GM18873 (cell line): Measurements from ENCODE around the gene SNX9.
"Not testable (repeated sequence)": the region's sequence is repeated elsewhere in the genome, so short reads cannot be mapped to it uniquely, and the experiment has no call there.

Experiments
- ATAC-seq: cut with Tn5 transposase; IDR thresholded peaks from one replicate; pipeline ENCODE4 v1.9.1; 2021; ENCODE audit warnings: mild to moderate bottlenecking, moderate library complexity, moderate number of reproducible peaks; ENCODE audit not compliant: unreplicated experiment, low FRiP score

The SNX9 gene

DNA sequence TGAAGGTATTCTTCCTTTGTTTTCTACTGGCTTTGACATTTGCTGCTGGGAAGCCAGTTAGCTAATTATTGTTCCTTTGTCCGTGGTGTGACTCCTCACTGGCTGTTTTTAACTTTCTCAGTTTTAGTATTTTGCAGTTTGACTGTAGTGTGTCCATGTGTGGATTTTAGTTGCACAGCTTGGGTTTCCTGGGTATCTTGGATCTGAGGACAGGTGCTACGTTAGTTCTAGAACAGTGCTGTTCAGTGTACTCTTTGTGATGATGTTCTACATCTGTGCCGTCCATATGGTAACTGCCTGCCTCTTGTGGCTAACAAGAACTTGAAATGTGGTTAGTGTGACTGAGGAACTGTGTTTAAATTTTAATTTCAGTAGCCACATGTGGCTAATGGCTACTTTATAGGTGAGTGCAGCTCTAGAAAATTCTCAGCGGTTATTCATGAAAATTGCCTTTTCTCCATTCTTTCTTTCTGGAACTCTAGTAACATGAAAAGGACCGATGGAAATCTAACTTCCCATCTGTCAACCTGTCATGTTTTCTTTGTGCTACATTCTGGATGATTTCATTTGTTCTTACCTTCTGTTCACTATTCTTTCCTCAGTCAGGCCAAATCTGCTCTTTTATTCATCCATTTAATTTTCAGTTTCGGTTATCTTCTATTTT lies 7.4 kb downstream of the SNX9 start:
- peak; percentile 95 for ATAC-seq

DNA sequence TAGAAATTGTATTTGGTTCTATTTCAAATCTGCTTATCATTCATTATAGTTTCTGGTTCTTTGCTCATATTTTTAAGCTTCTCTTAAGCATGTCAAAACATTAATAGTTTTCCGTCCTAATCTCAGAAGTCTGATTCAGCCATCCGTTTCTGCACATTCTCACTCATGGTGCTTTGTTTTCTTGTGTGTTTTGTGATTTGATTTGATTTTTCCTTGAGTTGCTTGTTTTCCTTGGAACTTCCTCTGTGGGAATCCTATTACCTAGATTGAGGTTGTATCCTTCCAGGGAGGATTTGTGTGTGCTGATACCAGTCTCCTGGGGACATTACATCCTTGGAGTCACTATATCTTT lies 7.9 kb downstream of the SNX9 start:
- no peak for ATAC-seq

DNA sequence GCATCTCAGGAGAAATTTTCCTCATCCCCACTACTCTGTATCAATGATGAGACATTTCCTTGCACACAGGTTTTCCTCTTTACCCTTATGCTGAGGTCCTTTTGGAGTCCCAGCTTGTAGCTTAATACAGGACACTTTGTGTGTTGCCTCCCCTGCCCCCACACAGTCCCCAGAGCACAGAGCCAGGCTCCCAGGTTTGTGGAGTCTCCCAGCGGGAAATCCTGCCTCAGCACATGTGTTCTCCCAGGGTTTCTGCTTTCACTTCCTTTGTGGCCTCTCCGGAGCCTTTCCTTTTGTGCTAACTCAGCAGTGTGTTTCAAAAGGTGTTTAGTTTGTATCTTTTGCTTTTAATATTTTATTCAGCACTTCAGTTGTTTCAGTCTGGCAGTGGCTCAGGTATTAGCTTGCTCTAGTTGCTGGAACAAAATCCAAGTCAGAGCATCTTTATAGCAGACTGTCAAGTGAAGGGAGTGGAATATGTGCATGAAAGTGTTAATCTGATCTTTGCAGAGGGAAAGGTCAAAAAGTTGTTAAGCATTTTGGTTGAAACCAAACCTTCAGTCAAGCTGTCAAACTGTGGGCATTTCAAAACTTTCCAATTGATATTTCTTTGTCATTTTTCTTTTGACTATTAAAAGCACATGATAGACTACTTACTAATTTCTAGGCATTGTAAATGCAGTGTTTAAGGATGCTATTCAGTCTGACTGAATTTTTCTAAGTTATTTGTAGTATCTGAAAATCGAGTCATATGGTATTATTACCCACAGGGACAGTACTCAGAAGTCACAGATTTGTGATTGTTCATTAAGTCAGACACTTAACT lies 8.6 kb downstream of the SNX9 start:
- ATAC-seq = no peak

DNA sequence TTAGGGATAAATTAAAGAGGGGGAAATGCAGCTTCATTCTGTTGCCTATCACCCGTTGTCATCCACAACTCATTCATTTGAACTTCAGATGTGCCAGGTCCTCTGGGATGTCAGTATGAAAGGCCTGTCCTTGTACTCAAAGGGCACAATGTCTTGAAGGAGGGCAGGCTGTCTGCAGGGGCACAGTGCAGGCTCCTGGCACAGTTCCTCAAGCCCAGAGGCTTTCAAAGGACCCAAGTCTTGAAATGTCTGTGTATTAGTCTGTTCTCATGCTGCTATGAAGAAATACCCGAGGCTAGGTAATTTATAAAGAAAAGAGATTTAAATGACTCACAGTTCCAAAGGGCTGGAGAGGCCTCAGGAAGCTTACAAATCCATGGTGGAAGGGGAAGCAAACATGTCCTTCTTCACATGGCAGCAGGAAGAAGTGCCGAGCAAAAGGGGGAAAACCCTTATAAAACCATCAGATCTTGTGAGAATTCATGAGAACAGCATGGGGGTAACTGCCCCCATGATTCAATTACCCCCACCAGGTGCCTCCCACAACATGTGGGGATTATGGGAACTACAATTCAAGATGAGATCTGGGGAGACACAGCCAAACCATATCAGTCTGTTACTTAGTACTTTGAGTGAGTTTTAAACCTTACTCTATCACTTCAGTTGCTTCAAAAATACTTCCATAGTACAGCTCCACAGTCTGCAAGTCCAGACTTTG lies 9.4 kb downstream of the SNX9 start:
- no peak for ATAC-seq

DNA sequence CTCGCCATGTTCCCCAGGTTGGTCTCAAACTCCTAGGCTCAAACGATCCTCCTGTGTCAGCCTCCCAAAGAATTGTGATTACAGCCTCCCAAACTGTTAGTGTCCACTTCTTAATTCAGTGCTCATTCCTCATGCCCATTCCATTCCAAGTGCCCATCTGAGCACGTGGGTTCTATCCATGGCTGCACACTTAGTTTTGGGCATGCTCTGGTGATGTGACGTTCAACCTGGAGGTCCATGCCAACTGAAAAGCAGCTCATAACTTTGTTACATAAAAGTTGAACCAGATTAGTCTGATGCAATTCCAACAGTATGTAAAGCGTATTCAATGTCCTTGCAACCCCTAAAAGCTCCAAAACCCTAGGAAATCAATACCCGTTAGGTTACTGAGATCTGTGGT lies 11.5 kb downstream of the SNX9 start:
- ATAC-seq = no peak

DNA sequence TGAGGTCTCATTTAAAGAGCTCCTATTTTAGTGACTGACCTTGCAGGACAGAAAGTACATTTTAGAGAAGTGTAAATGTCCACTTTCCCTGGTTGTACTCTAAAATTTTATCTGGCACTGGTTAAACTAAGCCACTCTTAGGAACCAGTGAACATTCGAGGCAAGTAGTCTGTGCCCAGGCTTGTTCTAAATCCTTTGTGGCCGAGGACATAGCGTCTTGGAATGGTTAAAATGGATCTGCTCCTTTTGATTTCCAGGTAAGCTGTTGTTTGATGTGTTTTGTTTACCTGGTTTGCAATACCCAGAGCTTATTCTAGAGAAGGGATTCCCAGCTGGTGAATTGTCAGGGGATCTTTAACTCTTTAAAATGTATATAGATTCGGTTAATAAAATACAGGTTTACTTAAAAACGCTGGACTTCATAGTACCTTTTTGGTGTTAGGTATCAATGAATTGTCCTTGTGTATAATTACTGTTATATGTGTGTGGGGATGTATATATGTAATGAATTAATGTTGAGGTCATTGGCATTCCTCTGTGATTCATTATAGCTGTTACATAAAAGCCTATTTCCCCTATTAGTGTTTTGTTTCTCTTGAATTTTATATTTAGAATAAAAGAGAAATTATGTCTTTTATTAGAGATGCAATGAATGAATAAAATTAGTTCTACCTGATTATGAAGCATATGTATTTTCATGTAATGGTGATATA lies 15.8 kb downstream of the SNX9 start:
- ATAC-seq = no peak

DNA sequence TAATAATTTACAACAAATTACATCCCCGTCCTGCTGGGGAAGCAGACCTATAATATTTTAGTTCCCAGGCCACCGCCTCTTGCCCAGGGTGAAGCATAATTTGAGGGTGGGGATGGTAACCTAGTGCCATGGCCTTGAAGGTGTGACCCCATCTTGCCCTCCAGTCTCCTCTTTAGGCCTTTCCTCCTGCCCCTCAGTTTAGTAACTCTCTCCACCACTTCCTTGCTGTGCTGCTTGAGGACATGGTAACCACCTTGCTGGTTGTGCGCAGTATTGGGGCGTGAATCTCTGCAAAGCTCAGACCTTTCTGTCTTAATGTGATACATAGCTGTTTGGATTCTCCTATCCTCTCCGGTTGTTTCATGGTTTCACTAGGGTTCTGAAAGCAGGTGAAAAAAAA lies 16.6 kb downstream of the SNX9 start:
- no peak for ATAC-seq

DNA sequence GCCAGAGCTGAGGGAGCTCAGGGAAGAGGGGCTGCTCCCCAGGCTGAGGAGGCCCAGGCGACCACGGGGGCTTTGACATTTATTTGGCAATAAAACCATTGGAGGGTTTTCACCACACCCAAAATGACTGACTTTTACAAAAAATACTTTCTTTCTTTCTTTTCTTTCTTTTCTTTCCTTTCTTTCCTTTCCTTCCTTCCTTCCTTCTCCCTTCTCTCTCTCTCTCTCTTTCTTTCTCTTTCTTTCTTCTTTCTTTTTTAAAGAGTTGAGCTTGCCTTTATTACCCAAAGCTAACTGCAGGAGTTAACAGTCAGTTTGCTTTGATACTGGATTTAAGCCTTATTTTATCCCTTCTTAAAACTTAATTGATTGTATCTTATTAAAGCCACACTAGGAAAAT lies 17.2 kb downstream of the SNX9 start:
- ATAC-seq = no peak

DNA sequence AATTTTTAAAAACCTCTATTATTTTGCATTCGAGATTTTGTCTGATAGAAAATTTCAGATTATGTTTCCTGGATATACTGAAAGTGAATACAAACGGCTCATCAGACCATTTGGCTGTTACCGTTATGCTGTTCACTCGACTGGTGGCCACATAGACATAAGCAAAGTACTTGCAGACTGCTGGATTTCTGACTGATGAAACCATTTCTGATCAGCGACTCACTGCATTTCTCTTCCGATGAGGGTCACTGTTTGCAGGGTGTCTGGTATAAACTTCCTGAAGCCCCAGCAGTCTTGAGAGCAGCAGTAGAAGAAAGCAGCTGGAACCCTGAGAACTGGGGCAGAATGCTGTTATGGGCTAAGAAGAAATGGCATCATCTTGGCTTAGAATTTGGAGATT lies 17.7 kb downstream of the SNX9 start:
- no peak for ATAC-seq

DNA sequence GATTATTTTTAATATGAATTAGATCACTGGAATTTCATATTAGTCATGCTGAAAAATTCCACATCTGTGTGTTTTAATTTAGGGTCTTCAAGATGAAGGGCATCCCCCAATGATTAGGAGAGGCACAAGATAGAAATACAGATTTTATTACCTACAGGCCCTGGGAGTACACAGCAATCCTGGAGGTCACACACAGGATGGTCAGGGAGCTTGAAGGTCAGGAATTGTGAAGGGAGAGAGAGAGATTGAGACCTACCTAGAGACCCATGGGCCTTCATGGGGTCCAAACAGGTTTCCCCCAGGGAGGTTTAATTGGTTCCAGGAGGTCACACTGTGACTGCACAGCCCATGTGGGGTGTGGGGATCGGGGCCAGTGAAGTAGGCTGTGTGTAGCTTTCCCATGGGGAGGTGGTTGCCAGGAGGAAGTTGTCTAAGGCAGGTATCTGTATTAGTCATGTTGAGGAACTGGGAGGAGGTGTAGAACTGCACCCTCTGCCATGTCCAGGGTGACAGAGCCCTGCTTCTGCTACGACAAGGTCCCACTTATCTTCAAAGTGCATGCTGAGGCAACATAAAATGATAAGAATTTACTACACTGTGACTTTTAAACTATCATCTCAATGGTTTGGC lies 18.3 kb downstream of the SNX9 start:
- ATAC-seq = peak; percentile 92

DNA sequence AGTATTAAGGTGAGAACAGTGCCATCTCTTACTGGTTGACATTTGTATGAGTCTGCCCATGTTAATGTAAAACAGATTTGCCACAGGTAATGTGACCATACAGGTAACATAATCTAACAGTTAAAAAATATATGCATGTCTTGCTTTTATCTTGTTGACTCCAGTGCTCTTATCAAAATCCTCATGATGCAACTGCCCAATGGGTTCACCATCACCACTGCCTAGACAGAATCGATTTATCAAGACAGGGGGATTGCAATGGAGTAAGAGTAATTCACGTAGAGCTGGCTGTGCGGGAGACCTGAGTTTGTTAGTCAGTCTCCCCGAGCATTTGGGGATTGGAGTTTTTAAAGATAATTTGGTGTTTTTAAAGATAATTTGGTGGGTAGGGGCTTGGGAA lies 19.2 kb downstream of the SNX9 start:
- ATAC-seq = no peak

DNA sequence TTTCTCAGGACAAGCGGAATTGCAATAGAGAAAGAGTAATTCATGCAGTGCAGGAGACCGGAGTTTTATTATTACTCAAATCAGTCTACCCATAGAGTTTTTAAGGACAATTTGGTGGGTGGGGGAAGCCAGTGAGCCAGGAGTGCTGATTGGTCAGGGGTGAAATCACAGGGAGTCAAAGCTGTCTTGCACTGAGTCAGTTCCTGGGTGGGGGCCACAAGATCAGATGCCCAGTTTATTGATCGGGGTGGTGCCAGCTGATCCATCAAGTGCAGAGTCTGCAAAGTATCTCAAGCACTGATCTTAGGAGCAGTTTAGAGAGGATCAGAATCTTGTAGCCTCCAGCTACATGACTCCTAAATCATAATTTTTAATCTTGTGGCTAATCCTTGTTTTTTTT lies 21.1 kb downstream of the SNX9 start:
- ATAC-seq = not testable (repeated sequence)

DNA sequence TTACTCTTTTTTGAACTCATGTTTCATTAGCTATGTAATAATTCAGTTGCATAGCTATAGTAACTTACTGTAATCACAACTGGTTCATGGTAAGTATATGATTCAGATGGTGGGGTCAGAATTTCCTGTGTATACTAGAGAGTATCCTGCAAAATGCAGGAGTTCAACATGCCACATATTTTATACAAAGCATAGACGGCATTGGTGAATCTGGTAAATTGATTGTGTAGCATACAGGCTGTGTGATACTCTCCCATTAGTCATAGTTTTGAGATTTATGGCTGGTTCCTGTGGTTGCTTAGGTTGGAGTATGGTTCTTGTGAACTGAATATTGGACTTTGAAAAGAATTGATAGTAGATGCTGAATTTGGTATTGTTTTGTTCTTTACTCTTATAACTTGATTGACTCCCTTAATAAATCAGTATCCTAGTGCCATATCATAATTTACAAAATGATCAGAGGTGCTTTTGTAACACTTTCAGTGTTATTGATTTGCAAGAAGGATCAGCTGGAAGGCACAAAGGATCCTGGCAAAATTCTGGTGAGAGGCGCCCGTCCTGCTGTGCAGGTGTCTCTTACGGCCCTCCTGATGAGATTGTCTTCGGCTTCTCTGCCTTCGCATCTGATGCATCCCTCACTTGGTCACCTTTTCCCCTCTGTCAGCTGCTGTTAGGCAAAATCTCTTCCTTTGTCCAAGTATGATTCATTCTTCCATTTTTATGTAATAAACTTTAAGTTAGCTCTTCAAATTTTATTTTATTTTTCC lies 22.6 kb downstream of the SNX9 start:
- ATAC-seq = no peak

DNA sequence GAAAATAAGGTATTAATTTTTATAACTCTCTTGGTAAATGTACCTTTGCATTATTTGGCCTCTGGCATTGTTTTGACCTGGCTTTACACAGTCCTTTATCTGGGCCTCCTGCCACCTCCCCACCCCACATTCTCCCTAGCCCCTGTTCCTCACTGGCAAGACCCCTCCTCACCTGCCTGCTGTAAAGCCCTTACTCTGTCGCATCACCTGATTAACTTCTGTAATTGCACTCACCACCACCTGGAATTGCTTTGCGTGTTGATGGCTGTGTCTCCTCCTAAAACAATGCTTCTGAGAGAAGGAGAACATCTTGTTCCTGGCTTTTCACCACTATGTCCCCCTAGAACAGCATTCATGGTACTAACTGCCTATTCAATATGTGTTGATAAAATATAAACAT lies 24.8 kb downstream of the SNX9 start:
- no peak for ATAC-seq

DNA sequence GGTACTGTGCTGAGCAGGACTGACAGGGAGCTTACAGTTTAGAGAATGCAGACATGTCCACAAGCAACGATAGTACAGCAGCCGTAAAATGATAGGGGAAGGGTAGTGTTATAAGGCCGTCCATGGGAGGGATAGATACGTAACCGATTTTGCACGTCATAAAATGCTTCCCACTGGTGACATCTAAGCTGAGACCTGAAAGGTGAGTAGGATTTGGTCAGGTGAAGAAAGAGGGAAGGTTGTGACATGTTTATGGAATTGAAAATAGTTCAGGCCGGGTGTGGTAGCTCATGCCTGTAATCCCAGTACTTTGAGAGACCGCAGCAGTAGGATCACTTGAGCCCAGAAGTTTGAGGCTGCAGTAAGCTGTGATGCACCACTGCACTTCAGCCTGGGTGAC lies 25.6 kb downstream of the SNX9 start:
- ATAC-seq = no peak

DNA sequence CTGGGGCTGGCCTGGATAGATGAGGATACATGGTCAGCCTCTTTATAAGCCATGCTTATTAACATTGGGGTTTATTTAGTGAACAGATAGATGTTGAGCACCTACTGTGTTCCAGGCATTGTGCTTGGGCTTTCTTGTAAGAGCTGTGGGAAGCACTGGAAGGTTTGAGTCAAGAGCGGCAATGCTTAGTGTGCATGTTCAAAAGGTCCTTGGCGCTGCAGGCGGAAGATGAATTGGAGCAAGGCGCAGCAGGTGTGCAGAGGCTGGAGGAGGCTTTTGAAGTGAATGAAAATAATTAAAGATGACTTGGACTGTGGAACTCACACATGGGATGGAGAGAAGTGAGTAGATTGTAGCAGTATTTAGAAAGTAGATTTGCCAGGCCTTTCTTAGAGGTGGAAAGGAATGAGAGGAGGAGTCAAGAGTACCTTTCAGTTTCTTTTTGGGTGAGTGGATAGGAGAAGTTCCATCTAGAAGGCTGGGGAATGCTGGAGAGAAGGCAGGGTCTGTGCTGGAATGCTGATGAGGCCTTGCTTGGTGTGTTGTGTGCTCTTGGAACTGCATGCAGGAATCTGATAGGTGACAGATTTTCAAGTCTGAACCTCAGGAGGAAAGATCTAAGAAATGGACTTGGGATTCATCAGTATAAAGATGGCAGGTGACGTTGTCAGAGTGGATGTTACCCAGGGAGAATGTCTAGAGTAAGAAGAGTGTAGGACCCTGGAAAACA lies 26.4 kb downstream of the SNX9 start:
- no peak for ATAC-seq

DNA sequence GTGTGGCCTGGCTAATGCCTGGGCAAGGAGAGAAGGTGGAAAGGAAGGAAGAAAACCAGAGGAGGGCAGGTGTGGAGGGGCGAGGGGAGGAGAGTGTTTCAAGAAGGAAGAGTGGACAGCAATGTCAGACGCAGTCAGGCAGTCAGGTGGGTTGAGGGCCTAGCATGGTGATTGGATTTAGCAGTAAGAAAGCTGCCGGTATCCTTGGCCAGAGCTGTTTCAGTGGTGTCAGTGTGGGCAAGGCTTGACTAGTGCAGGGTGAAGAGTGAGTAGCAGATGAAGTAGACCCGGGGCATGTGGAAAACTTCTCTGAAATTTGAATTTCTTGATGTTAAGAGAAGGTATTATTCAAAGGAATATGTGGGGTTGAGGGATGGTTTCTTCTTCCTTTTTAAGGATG lies 27.0 kb downstream of the SNX9 start:
- ATAC-seq = no peak

DNA sequence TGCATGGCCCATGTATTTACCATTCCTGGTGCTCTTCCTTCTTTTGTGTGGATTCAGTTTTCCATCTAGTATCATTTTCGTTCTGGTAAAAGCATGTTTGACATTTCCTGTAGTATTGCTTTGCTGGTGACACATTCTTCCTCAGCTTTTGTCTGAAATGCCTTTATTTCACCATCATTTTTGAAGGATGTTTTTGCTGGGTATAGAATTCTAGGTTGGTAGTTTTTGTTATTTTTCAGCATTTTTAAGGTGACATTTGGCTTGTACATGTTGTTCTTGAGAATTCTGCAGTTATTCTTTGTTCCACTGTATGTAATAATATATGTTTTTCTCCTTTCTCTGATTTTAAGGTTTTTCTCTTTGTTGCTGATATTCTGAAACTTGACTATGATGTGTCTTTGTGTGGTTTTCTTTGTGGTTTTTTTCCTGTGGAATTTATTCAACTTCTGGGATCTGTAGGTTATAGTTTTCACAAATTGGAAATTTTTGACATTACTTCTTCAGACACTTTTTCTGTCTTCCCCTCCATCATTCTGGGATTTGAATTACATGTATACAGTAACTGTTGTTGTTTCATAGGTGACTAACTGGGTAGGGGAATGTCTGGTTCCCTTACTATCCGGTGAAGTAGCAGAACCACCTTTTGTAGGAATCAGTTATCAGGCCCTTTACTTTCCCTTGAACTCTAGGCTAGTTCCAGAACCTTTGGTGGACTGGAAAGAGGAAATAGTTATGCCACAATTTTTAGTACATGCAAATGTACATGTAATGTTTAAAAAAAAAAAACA lies 30.2 kb downstream of the SNX9 start:
- ATAC-seq = no peak
